ENCODE results near the gene CCNF. TPM values are rescaled to one million over a fixed set of nuclear protein-coding genes. Genes with fewer than 3 reads are reported as not detected.

CCNF gene
- total RNA-seq, 1 experiment from 2014 or later, result 12.9 TPM

DNA sequence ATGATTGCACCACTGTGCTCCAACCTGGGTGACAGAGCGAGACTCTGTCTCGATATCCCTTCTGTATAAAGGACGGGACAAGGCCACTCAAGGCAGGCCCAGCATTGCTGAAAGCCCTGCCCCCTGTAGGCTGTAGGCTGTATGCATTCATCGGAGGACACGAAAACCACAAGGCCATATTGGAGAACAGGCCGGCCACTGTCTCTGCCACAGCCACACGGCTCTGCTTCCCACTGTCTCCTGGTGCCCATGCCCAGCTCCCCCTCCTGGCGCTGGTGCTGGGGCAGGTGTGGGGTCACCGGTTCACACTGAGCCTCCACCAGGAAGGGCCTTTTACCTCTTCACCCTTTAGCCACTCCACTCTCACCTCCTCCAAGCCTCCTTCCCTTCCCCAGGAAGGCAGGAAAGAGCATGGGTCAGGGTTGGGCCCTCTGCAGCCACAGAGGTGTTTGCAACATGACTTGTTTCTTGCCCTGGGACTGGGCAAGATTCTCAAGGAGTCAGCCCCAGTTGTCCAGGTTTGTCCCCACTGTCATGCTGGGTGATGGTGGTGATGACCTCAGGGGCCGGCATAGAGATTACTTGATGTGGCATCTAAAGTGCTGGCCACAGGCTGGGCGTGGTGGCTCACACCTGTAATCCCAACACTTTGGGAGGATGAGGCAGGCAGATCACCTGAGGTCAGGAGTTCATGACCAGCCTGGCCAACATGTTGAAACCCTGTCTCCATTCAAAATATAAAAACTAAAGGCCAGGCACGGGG lies 36.6 kb downstream of the CCNF start:
- in situ Hi-C loops (cut with HindIII; ENCODE audit: low pct_unique_long_range_greater_than_20kb, low sequenced_read_pairs), result no loop called here
- peak; percentile 68 for DNase-seq (ENCODE audit: low read depth, low spot score)

DNA sequence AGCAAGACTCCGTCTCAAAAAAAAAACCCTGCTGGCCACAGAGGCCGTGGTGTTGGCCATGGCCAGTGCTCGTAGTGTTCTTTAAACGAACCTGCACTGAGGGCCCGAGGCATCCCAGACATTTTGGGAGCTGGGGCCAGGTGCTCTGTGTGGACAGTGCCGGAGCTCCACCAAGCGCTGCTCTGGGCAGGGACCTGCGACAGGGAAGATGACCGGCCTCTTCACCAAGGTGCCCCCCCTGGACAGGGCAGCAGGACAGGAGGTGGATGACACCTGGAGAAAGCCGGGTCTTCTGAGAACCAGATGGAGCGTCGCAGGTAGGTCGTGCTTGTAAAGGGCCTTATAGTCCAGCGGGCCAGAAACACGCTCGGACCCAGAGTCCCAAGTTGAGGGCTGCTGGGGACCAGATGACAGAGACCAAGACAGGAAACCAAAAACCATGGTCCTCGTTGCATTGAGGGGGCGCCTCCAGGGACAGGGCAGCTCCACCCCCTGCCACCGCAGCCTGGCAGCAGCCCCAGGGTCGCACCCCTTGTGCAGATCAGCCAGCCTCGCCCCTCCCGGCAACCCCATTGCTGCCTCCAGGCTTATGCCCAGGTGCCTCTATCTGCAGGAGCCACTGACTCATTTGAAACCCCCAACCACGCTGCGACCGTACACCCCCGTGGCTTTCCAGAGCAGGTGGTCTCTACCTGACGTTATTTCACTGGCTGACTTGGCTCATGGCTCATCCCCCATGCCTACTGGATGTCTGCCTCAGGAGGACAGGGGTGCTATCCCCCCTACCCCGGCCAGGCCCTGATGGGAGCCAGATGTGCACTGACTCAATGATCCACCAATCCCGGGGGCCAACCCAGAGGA lies 37.6 kb downstream of the CCNF start:
- in situ Hi-C loops (cut with HindIII; ENCODE audit: low pct_unique_long_range_greater_than_20kb, low sequenced_read_pairs), result no loop called here
- no peak for DNase-seq (ENCODE audit: low read depth, low spot score)

DNA sequence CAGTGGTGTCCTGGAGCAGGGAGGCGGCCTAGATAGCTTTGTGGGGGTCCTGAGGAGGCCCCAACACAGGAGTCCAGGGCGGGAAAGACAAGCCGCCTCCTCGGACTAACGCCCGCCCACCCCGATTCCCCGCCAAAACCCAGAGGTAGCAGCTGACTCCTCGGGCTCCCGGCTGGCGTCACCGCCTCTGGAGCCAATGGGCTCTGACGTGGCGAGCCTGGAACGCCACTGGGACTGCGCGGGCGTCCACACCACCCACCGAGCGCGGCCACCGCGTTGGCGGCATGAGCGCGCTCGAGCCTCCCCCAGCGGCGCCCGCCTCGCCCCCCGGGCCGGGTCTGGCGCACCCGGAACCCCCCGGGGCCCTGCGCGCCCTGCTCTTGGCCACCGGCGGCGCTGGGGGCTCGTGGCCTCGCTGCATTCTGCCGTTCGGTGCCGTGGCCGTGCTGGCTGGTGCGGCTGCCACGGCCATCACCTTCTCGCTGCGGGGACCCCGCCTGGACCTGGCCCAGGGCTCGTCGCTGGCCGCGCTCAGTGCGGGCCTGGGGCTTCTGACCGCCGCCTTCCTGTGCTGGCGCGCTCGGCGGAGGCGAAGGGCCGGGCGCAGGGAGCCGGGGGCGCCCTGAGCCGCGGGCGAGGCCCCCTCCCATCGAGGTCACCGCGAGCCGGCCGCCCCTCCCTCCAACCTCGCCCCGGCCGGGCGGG lies 38.4 kb downstream of the CCNF start:
- DNase-seq (ENCODE audit: low read depth, low spot score), result peak; percentile 45
- in situ Hi-C loops (cut with HindIII; ENCODE audit: low pct_unique_long_range_greater_than_20kb, low sequenced_read_pairs), result no loop called here

DNA sequence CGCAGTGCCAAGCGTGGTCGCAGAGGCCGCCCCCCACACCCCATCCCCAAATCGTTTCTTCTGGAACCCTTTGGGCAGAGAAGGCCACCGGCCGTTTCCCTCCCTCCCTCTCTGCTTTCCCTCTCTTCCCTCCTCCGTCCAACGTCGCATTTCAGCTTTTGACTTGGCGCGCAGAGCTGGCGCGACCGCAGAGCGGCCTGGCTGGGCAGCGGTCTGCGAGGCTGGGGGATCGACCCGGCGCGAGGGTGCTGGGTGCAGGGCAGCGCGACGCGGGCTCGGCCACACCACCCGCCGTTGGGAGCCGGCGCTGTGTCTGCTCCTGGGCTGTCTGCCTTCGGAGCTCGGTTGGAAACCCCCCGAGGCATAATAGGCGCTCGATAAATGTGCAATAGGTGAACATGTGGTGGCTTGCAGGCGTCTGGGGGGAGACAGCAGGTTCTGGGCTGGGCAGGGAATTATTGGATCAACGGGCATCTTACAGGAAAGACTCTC lies 39.0 kb downstream of the CCNF start:
- DNase-seq (ENCODE audit: low read depth, low spot score), result no peak

DNA sequence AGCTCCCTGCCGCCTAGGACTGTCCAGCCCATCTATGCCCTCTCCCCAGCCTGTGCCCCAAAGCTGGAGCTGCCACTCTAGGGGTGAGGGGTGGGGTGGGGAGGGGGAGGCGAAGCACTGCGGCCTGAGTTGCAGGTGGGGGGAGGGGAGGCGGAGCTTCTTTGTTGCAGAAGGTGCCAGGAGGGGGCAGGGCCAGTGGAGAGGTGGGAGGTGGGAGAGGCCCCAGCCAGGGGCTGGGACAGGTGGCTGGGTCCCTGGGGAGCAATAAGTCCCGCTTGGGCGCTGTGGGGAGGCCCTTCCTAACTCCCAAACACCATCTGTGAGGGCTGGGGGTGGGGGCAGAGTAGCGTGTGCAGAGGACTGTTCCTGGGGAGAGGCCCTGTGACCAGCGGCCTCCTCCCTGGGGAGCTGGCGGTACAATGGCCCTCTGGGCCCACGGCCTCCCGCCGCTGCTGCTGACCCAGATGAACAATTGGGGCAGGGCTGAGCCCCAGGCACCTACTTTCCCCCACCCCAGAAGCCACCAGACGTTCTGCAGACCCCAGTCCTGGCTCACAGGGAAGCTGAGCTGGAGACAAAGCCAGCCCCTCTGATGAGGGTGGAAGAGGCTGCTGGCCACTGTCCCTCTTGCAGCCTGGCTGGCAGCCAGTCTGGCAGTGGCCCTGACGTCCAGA lies 39.6 kb downstream of the CCNF start:
- in situ Hi-C loops (cut with HindIII; ENCODE audit: low pct_unique_long_range_greater_than_20kb, low sequenced_read_pairs), result no loop called here

More for the DNA sequence above, 39.0 kb downstream of the CCNF start:
- in situ Hi-C loops (cut with HindIII; ENCODE audit: low pct_unique_long_range_greater_than_20kb, low sequenced_read_pairs), result no loop called here

DNA sequence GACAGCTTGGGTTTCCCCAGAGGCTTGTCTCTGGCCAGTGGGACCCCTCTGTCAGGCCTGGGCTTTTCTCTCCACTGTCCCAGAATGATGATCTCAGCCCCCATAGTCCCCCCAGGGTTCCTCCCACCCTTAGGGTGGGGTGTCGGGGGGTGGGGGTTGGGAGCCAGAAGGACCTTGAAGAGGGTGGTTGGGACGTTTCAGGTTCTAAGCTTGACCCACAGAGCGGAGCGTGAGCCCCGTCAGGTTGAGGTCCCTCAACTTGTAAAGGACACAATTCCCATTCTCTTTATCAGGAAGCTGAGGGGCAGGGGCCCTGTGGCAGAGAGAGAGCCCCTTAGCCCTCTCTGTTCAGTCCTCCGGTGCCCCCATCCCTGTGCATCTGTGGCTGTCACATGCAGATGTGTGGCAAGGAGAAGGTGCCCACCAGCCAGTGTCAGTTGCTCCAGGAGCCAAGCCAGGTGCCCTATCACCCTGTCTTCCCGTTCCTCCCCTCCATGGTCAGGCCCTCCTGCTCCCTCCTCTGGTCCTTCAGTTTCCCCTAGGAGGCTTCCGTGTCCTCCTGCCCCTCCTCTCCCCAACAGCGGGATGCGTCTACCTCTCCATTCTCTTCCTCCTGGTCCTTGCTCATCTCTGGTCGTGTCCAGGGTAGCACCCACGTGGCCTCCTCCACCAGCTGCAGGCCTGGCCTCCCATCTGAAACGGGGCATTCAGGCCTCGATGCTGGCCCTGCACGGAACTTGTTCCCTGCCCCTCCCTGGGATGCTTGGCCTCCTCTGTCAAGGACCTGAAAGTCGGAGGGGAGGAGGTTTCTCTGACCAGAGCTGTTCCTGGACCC lies 40.4 kb downstream of the CCNF start:
- no peak for DNase-seq (ENCODE audit: low read depth, low spot score)

More for the DNA sequence above, 39.6 kb downstream of the CCNF start:
- DNase-seq (ENCODE audit: low read depth, low spot score), result no peak

DNA sequence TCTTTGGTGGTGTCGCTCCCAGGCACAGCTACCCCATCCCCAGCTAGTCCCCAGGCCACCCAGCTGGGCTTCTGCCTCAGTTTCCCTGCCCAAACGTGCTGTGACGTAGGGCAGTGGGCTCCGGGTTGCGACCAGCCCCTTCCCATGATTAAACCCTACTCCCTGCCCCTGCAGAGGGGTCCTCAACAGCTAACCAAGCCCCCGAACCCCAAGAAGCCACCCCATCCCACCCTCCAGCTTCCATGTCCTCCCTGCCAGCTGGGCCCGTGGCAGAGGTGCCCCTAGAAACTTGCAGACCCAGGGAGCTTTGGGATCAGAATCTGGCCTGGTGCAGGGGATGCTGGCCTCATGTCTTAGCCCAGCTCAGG lies 41.0 kb downstream of the CCNF start:
- no peak for DNase-seq (ENCODE audit: low read depth, low spot score)
- in situ Hi-C loops (cut with HindIII; ENCODE audit: low pct_unique_long_range_greater_than_20kb, low sequenced_read_pairs), result no loop called here

More for the DNA sequence above, 40.4 kb downstream of the CCNF start:
- in situ Hi-C loops (cut with HindIII; ENCODE audit: low pct_unique_long_range_greater_than_20kb, low sequenced_read_pairs), result no loop called here

DNA sequence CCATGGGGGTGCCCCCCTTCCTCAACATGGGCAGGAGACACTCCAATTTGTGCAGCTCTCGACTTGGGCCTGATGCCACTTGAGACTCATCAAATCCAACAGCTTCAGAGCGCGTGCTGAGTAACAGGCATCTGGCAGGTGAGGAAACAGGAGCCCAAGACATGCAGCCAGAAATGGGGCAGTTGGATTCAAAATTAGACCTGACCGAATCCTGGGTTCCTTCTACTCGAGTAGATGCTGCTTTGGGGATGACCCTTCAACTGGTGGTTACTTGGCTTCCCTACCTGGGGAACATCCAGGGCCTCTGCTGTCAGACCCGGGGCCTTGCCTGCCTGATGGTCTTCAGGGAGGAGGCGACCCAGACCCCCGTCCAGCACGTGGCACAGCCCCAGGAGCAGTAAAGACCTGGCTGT lies 41.4 kb downstream of the CCNF start:
- in situ Hi-C loops (cut with HindIII; ENCODE audit: low pct_unique_long_range_greater_than_20kb, low sequenced_read_pairs), result no loop called here
- no peak for DNase-seq (ENCODE audit: low read depth, low spot score)

DNA sequence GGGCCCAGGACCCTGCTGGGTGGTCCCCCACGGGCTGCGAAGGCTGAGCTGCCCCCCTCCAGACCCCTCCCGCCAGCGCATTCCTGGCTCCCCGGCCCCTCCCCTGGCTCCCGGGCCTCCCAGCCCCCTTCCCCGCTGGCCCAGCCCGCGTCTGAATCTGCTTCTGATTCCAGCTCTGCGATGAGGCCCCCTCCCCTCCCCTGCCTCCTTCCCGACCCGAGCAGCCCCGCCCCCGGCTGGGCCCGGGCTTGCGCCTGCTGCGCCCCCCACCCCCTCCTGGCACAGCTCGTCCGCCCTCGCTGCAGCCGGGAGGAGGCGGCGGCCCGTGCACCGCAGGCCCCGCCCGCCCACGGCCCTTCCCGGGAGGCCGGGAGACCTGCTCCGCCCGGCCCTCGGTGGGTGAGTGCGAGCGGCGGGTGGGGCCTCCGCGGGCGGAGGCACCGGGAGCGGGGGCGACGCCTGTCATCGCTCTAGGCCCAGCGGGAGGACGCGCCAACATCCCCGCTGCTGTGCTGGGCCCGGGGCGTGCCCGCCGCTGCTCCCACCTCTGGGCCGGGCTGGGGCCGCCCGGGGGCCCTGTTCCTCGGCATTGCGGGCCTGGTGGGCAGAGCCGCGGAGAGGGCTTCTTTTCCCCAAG lies 41.9 kb downstream of the CCNF start, which contains the start of gene NTN3:
Gene NTN3 (plus strand): TSS at position 282 of the 637 bp plus-strand sequence. CDS start 405 bp downstream, outside the sequence.
- no peak for DNase-seq (ENCODE audit: low read depth, low spot score)
- in situ Hi-C loops (cut with HindIII; ENCODE audit: low pct_unique_long_range_greater_than_20kb, low sequenced_read_pairs), result no loop called here

DNA sequence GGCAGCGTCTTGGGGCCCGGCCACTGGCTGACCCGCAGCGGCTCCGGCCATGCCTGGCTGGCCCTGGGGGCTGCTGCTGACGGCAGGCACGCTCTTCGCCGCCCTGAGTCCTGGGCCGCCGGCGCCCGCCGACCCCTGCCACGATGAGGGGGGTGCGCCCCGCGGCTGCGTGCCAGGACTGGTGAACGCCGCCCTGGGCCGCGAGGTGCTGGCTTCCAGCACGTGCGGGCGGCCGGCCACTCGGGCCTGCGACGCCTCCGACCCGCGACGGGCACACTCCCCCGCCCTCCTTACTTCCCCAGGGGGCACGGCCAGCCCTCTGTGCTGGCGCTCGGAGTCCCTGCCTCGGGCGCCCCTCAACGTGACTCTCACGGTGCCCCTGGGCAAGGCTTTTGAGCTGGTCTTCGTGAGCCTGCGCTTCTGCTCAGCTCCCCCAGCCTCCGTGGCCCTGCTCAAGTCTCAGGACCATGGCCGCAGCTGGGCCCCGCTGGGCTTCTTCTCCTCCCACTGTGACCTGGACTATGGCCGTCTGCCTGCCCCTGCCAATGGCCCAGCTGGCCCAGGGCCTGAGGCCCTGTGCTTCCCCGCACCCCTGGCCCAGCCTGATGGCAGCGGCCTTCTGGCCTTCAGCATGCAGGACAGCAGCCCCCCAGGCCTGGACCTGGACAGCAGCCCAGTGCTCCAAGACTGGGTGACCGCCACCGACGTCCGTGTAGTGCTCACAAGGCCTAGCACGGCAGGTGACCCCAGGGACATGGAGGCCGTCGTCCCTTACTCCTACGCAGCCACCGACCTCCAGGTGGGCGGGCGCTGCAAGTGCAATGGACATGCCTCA lies 42.6 kb downstream of the CCNF start:
- no peak for DNase-seq (ENCODE audit: low read depth, low spot score)
- in situ Hi-C loops (cut with HindIII; ENCODE audit: low pct_unique_long_range_greater_than_20kb, low sequenced_read_pairs), result no loop called here

DNA sequence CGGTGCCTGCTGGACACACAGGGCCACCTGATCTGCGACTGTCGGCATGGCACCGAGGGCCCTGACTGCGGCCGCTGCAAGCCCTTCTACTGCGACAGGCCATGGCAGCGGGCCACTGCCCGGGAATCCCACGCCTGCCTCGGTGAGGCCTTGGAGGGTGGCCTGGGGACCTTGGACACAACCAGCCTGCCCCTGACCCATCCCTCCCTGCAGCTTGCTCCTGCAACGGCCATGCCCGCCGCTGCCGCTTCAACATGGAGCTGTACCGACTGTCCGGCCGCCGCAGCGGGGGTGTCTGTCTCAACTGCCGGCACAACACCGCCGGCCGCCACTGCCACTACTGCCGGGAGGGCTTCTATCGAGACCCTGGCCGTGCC lies 43.2 kb downstream of the CCNF start:
- no peak for DNase-seq (ENCODE audit: low read depth, low spot score)
- in situ Hi-C loops (cut with HindIII; ENCODE audit: low pct_unique_long_range_greater_than_20kb, low sequenced_read_pairs), result no loop called here

DNA sequence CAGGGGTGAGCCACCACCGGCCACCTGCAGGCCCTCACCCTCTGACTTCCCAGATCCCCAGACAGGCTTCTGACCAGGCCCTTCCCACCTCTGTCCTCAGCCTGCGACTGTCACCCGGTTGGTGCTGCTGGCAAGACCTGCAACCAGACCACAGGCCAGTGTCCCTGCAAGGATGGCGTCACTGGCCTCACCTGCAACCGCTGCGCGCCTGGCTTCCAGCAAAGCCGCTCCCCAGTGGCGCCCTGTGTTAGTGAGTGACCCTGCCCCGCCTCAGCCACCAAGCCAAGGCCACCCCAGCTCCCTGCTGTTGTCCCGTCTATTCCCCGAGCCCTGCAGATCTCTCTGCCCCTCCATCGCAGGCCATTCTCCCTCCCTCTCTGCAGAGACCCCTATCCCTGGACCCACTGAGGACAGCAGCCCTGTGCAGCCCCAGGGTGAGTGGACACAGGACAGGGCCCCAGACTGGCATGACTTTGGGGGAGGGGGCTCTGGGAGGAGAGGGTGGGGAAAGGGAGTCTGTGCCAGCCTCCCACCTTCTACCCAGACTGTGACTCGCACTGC lies 43.7 kb downstream of the CCNF start:
- in situ Hi-C loops (cut with HindIII; ENCODE audit: low pct_unique_long_range_greater_than_20kb, low sequenced_read_pairs), result no loop called here
- no peak for DNase-seq (ENCODE audit: low read depth, low spot score)

DNA sequence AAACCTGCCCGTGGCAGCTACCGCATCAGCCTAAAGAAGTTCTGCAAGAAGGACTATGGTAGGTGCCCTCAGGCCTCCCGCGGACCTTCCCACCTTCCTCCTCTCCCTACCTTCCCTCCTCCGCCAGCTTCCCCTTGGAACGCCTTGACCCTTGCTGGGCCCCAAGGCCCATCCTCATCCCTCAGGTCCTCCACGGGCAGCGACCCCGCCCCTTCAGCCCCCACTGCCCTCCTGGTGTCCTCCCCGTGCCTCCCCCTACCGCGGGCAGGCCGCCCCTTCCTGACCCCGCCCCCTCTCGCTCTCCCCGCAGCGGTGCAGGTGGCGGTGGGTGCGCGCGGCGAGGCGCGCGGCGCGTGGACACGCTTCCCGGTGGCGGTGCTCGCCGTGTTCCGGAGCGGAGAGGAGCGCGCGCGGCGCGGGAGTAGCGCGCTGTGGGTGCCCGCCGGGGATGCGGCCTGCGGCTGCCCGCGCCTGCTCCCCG lies 44.2 kb downstream of the CCNF start:
- in situ Hi-C loops (cut with HindIII; ENCODE audit: low pct_unique_long_range_greater_than_20kb, low sequenced_read_pairs), result no loop called here
- DNase-seq (ENCODE audit: low read depth, low spot score), result no peak

DNA sequence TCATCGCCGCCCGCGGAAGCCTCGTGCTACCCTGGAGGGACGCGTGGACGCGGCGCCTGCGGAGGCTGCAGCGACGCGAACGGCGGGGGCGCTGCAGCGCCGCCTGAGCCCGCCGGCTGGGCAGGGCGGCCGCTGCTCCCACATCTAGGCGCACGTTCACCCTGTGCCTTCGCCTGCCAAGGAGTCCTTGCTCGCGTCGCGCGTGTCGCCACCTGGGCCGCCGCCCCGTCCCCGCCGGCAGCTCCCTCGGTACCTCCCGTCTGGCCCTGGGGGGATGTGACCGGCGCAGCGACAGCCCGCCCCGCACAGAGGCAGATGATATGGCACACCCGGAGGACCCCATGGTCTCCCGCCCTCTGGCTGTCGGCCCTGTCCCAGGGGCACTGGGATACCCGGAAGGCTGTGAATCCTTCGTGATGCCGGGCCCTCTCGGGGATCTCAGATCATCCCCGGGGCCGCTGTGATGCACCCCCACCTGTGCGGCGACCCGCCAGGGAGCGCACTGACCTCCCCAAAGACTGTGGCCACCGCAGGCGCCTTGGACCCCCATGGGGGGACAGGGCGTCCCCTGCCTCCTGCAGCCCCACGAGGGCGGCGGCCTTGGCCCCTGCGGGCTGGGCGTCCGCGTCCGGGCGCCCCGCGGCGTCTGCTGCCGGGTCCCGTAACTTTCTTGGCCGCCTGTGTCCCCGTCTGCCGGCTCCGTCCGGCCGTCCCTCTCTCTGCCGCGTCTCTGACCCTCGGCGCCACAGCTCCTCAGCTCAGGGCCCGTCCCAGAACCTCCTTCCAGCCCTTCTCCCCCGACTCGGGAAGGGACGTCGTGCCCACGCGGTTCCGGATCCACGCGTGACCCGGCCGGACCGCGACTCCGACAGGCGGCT lies 45.0 kb downstream of the CCNF start:
- in situ Hi-C loops (cut with HindIII; ENCODE audit: low pct_unique_long_range_greater_than_20kb, low sequenced_read_pairs), result no loop called here
- DNase-seq (ENCODE audit: low read depth, low spot score), result peak; percentile 34
